GM23248 (cell line): ENCODE results near the gene COPS2. TPM values are rescaled to one million over a fixed set of nuclear protein-coding genes. Genes with fewer than 3 reads are reported as not detected.

Experiments
- DNase-seq: peaks from one replicate; pipeline ENCODE4 v3.0.0-alpha.2; 2015
- H2AFZ ChIP-seq: fragments of 200-600 bp; sonication (generic); 2 replicates; pipeline ENCODE4 v1.6.1; 2016; ENCODE audit warnings: antibody characterized with exemption
- H3F3A ChIP-seq: fragments of 200-600 bp; sonication (generic); 2 replicates; pipeline ENCODE4 v1.6.1; 2016; ENCODE audit warnings: mild to moderate bottlenecking, antibody characterized with exemption, mixed run types; ENCODE audit not compliant: insufficient read depth
- H3K27ac ChIP-seq: fragments of 200-600 bp; sonication (generic); 2 replicates; pipeline ENCODE4 v1.5.1; 2016; ENCODE audit warnings: mild to moderate bottlenecking
- H3K27me3 ChIP-seq: fragments of 200-600 bp; sonication (generic); replicated peaks from 2 replicates; pipeline ENCODE4 v1.6.1; 2016; ENCODE audit warnings: mild to moderate bottlenecking; ENCODE audit not compliant: insufficient read depth
- H3K36me3 ChIP-seq: fragments of 200-600 bp; sonication (generic); 2 replicates; pipeline ENCODE4 v1.6.1; 2016; ENCODE audit warnings: low read depth, mild to moderate bottlenecking
- H3K4me1 ChIP-seq: fragments of 200-600 bp; sonication (generic); 2 replicates; pipeline ENCODE4 v1.6.1; 2016; ENCODE audit warnings: mild to moderate bottlenecking; ENCODE audit not compliant: insufficient read depth
- H3K4me2 ChIP-seq: fragments of 200-600 bp; sonication (generic); one replicate; pipeline ENCODE4 v1.6.1; 2016; ENCODE audit warnings: mild to moderate bottlenecking; ENCODE audit not compliant: unreplicated experiment
- H3K4me3 ChIP-seq: fragments of 200-600 bp; sonication (generic); 2 replicates; pipeline ENCODE4 v1.5.1; 2016; ENCODE audit warnings: mild to moderate bottlenecking
- H3K79me2 ChIP-seq: fragments of 200-600 bp; sonication (generic); 2 replicates; pipeline ENCODE4 v1.6.1; 2016; ENCODE audit warnings: mild to moderate bottlenecking; ENCODE audit not compliant: insufficient read depth
- H3K9ac ChIP-seq: fragments of 200-600 bp; sonication (generic); 2 replicates; pipeline ENCODE4 v1.6.1; 2016; ENCODE audit warnings: mild to moderate bottlenecking
- H3K9me2 ChIP-seq: fragments of 200-600 bp; sonication (generic); 2 replicates; pipeline ENCODE4 v1.6.1; 2016; ENCODE audit warnings: mixed run types, mild to moderate bottlenecking, moderate library complexity; ENCODE audit not compliant: insufficient read depth
- H3K9me3 ChIP-seq: fragments of 200-600 bp; sonication (generic); one replicate; pipeline ENCODE4 v1.6.1; 2017; ENCODE audit warnings: low read depth
- H4K20me1 ChIP-seq: fragments of 200-600 bp; sonication (generic); 2 replicates; pipeline ENCODE4 v1.6.0; 2016; ENCODE audit not compliant: insufficient read depth
- EZH2 ChIP-seq: fragments of 200-600 bp; sonication (generic); IDR thresholded peaks from 2 replicates; pipeline ENCODE4 v1.6.1; 2018; ENCODE audit warnings: antibody characterized with exemption, mild to moderate bottlenecking; ENCODE audit not compliant: insufficient read depth, poor library complexity, severe bottlenecking
- EZH2phosphoT487 ChIP-seq: fragments of 200-600 bp; sonication (generic); IDR thresholded peaks from 2 replicates; pipeline ENCODE4 v1.6.1; 2018; ENCODE audit warnings: antibody characterized with exemption, moderate library complexity, mild to moderate bottlenecking, low read depth; ENCODE audit not compliant: insufficient read depth
- WGBS, 2 experiments: methylation state at CpG; one replicate each; pipeline ENCODE4 v1.1.6; 2015 to 2017; ENCODE audit warnings: low lambda C conversion rate in 2 of 2, low coverage in 1 of 2; ENCODE audit errors: missing lambda C conversion rate in 2 of 2; 5-methylcytosine and 5-hydroxymethylcytosine counted together
- in situ Hi-C: fragments of 300-500 bp; cut with MboI; formaldehyde crosslinking; loops from 2 replicates; pipeline ENCODE4 v1.15.0; 2020
- polyA plus RNA-seq: library from polyadenylated mRNA; unstranded; fragments of >200 nt; fragmentation: Nextera tagmentation; extraction: Ambion mirVana; gene quantifications from 2 replicates; pipeline ENCODE4 v1.2.1, GENCODE V29; 2016
- total RNA-seq: library from RNA; depleted of rRNA; stranded (reverse); fragments of >200 nt; shearing (Covaris generic); gene quantifications from 2 replicates; pipeline ENCODE4 v1.2.3, GENCODE V29; 2014

The COPS2 gene
- total and polyA plus RNA-seq, 2 experiments from 2014 or later: 58.0 to 60.1 TPM

DNA sequence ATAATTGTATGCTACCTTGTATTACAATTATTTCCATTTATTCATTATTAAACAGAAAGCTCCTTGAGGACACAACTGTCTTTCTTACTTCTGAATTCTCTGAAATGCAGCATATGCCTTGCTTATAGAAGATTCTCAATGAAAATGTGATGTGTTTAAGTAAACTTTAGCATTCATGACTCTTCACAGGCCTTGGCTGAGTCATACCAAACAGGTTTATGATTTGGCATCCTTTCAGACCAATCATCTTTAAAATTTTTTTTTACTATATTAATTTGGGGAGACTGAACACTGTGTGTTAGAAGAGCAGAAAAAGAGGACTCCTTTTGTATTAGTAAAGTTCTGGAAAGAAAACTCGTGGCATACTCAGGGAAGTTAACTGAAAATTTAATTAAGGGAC is 8.3 kb upstream of the COPS2 start:
- Histone ChIP-seq H3K27ac (no peak overlapping the region), H3K9me2 (no peaks in the 10 kb centered on the region), H3K4me3 (no peak overlapping the region), H3K36me3 (0 out of 2 replicates have a peak, but pooled peaks cover 3% of the 10 kb centered on the region), H3K9me3 (no peaks in the 10 kb centered on the region), H2AFZ (no peak overlapping the region), H3K79me2 (peaks cover 80% of the 10 kb centered on the region), H3K4me2 (no peak overlapping the region), H4K20me1 (no peaks in the 10 kb centered on the region), H3K9ac (no peak overlapping the region), H3F3A (peaks cover 5% of the 10 kb centered on the region; the same call in 1 of the 2 replicates), H3K4me1 (no peaks in the 10 kb centered on the region), H3K27me3 (no peaks in the 10 kb centered on the region)
- peak; percentile 26 for DNase-seq
- 91 to 100% methylated on average over 1 of the region's 1 CpG for WGBS, 2 experiments
- TF ChIP-seq EZH2 (no peak), EZH2phosphoT487 (no peak)
- in situ Hi-C loops: no loop called here

DNA sequence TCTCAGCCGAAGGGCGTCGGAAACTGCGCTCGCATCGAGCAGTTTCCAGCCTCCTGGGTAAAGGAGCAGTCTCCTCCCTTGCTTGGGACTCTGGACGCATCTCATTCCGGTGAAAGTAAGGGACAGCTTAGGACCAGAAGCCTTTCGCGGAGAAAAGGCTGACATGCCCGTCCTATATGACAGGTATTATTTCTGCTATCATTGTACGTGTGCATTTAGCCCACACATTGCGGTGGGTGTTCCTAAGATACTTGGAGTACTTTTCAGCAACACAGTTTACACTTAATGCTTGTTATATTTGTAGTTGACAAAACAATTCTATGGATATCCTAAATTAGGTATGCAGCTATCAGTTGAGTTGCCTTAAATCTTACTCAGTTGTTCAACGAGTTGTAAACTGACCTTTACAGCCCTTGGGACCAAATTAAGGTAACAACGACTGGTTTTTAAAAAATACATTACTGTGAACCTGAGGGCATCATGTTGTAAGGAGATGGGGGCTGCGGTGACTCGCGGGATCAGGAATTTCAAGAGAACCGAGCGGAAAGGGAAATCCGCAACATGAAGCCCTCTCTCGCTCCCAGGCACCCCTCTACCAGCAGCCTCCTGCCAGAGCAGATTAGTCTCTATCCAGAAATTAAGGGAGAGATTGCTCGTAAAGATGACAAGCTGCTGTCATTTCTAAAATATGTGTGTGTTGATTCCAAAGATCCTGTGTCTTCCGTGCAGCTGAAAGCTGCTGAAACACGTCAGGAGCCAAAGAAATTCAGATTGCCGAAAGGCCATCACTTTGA is 632 bp upstream of the COPS2 start:
- H3K36me3 ChIP-seq: peaks cover 4% of the 10 kb centered on the region; the same call in 1 of the 2 replicates
- peak; percentile 65 for DNase-seq

DNA sequence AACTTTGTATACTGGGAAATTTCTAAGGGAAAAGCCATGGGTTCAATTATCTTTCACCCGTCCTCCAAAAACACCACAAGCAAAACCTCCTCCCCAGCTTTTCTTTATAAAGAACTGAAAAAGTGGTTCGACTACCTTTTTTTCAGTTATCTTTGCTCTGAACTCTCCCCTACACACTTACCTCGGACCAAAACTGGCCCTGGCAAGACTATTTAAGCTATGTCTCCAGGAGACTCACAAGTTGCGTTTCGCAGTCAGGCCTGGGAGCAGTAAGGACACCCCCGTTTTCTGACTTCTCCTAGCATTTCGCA is 645 bp downstream of the COPS2 start:
- in situ Hi-C loops: no loop called here
- 1 to 3% methylated on average over 7 of the region's 7 CpGs for WGBS, 2 experiments

More for the DNA sequence above, 632 bp upstream of the COPS2 start:
- peak overlapping the region; percentile 92 for H3K4me3 ChIP-seq
- H3K79me2 ChIP-seq: peaks cover 97% of the 10 kb centered on the region
- WGBS, 2 experiments: 0 to 1% methylated on average over 26 of the region's 26 CpGs
- in situ Hi-C loops: no loop called here
- peak overlapping the region; percentile 99 for H3K4me2 ChIP-seq
- H3F3A ChIP-seq: peaks cover 24% of the 10 kb centered on the region
- no peaks in the 10 kb centered on the region for H3K27me3 ChIP-seq
- H3K9me2 ChIP-seq: no peaks in the 10 kb centered on the region
- H3K27ac ChIP-seq: peak overlapping the region; percentile 81
- H2AFZ ChIP-seq: peak overlapping the region; percentile 91
- H3K4me1 ChIP-seq: peaks cover 39% of the 10 kb centered on the region
- no peaks in the 10 kb centered on the region for H3K9me3 ChIP-seq
- H4K20me1 ChIP-seq: no peaks in the 10 kb centered on the region; the same call in 1 of the 2 replicates
- TF ChIP-seq EZH2phosphoT487 (no peak), EZH2 (no peak)
- H3K9ac ChIP-seq: peak overlapping the region; percentile 98

DNA sequence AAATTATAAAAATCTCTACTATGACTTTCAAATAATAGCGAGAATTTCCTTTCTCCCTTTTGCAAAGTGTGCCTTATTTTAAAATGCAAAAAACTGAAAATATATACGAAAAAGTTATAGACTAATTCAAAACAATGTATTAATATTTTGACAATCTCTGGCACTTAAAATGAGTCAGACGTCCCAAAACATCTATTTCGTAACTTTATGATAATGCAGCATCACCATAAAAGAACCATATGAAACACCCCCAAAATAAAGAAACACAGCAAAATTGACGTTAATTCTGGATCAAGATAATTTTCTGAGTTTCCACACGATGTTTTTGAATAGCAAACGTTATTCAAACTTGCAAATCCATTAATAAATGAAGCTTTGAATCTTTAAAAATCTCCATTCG is 1.0 kb downstream of the COPS2 start:
- peaks cover 39% of the 10 kb centered on the region for H3K4me1 ChIP-seq
- H3K9me2 ChIP-seq: no peaks in the 10 kb centered on the region
- TF ChIP-seq EZH2 (no peak), EZH2phosphoT487 (no peak)
- no peaks in the 10 kb centered on the region; the same call in 1 of the 2 replicates for H4K20me1 ChIP-seq
- WGBS, 2 experiments: 12 to 14% methylated on average over 8 of the region's 8 CpGs
- in situ Hi-C loops: no loop called here
- no peak overlapping the region for H2AFZ ChIP-seq
- no peaks in the 10 kb centered on the region for H3K27me3 ChIP-seq
- H3K36me3 ChIP-seq: peaks cover 4% of the 10 kb centered on the region; the same call in 1 of the 2 replicates
- H3K27ac ChIP-seq: peak overlapping the region; percentile 91
- H3K4me3 ChIP-seq: peak overlapping the region; percentile 92
- H3K9me3 ChIP-seq: no peaks in the 10 kb centered on the region
- H3K79me2 ChIP-seq: peaks cover 97% of the 10 kb centered on the region
- H3F3A ChIP-seq: peaks cover 24% of the 10 kb centered on the region
- H3K4me2 ChIP-seq: peak overlapping the region; percentile 92
- DNase-seq: peak; percentile 52
- H3K9ac ChIP-seq: peak overlapping the region; percentile 98

More for the DNA sequence above, 645 bp downstream of the COPS2 start:
- peak overlapping the region; percentile 91 for H3K27ac ChIP-seq
- no peaks in the 10 kb centered on the region for H3K9me3 ChIP-seq
- DNase-seq: no peak
- no peaks in the 10 kb centered on the region; the same call in 1 of the 2 replicates for H4K20me1 ChIP-seq
- H3K36me3 ChIP-seq: peaks cover 4% of the 10 kb centered on the region; the same call in 1 of the 2 replicates
- H2AFZ ChIP-seq: peak overlapping the region; percentile 71; the same call in 1 of the 2 replicates
- peaks cover 39% of the 10 kb centered on the region for H3K4me1 ChIP-seq
- TF ChIP-seq EZH2: no peak
- TF ChIP-seq EZH2phosphoT487: no peak
- H3K4me3 ChIP-seq: peak overlapping the region; percentile 92
- H3K79me2 ChIP-seq: peaks cover 97% of the 10 kb centered on the region
- no peaks in the 10 kb centered on the region for H3K9me2 ChIP-seq
- no peaks in the 10 kb centered on the region for H3K27me3 ChIP-seq
- H3K9ac ChIP-seq: peak overlapping the region; percentile 98
- H3F3A ChIP-seq: peaks cover 24% of the 10 kb centered on the region
- H3K4me2 ChIP-seq: peak overlapping the region; percentile 92
